H1 (cell line): ENCODE data around the gene RIPPLY2. TPM values are rescaled to one million over a fixed set of nuclear protein-coding genes. Genes with fewer than 3 reads are reported as not detected.

Experiments used
- BACH1 ChIP-seq: IDR thresholded peaks from 2 replicates; pipeline ENCODE4 v1.6.1; 2012; ENCODE audit warnings: low read length, improper control_type of control experiment
- BRCA1 ChIP-seq: IDR thresholded peaks from 2 replicates; pipeline ENCODE4 v1.6.1; 2012; ENCODE audit warnings: low read depth, low read length, improper control_type of control experiment
- CREB1 ChIP-seq: IDR thresholded peaks from 2 replicates; pipeline ENCODE4 v1.6.1; 2012; ENCODE audit warnings: inconsistent platforms
- EGR1 ChIP-seq: IDR thresholded peaks from 2 replicates; pipeline ENCODE4 v1.6.1; 2011; ENCODE audit warnings: low read depth, low read length, borderline replicate concordance
- HDAC2 ChIP-seq, 2 experiments: fragments of 300-600 bp in 1 of 2; sonication (generic) in 1 of 2; IDR thresholded peaks; 2 replicates each; pipeline ENCODE4 v1.6.1; 2011 to 2012; ENCODE audit warnings: low read depth in 2 of 2, low read length in 2 of 2, mild to moderate bottlenecking in 2 of 2, moderate library complexity in 2 of 2, borderline replicate concordance in 1 of 2, inconsistent platforms in 1 of 2
- JUND ChIP-seq: IDR thresholded peaks from 2 replicates; pipeline ENCODE4 v1.6.1; 2011; ENCODE audit warnings: mild to moderate bottlenecking, improper control_type of control experiment, low read length
- PHF8 ChIP-seq: fragments of 200-600 bp; sonication (generic); conservative IDR thresholded peaks from 2 replicates; pipeline ENCODE4 v1.7.1; 2012; ENCODE audit warnings: low read depth, mild to moderate bottlenecking, inconsistent platforms, low read length, moderate library complexity
- RAD21 ChIP-seq, 2 experiments: IDR thresholded peaks in 1 of 2; conservative IDR thresholded peaks in 1 of 2; 2 replicates each; pipeline ENCODE4 v1.6.1; 2011; ENCODE audit warnings: low read depth in 2 of 2, low read length in 2 of 2, improper control_type of control experiment in 1 of 2, inconsistent platforms in 1 of 2, mild to moderate bottlenecking in 1 of 2, moderate library complexity in 1 of 2
- RNF2 ChIP-seq: fragments of 200-900, 300-1000 bp; sonication (generic); IDR thresholded peaks from 2 replicates; pipeline ENCODE4 v1.7.1; 2016; ENCODE audit warnings: borderline replicate concordance, low read depth, mild to moderate bottlenecking, antibody characterized with exemption, low read length; ENCODE audit not compliant: poor library complexity, severe bottlenecking; ENCODE audit errors: missing control alignments
- RXRA ChIP-seq: IDR thresholded peaks from 2 replicates; pipeline ENCODE4 v1.6.1; 2011; ENCODE audit warnings: low read depth, mild to moderate bottlenecking, low read length, moderate library complexity; ENCODE audit not compliant: insufficient read depth
- SP4 ChIP-seq: IDR thresholded peaks from 2 replicates; pipeline ENCODE4 v1.6.1; 2012; ENCODE audit warnings: low read length, inconsistent platforms
- SRF ChIP-seq: IDR thresholded peaks from 2 replicates; pipeline ENCODE4 v1.6.1; 2011; ENCODE audit warnings: mild to moderate bottlenecking, low read depth, low read length, moderate library complexity
- TBP ChIP-seq: IDR thresholded peaks from 2 replicates; pipeline ENCODE4 v1.6.1; 2011; ENCODE audit warnings: low read depth, low read length, improper control_type of control experiment
- TCF12 ChIP-seq: IDR thresholded peaks from 2 replicates; pipeline ENCODE4 v1.6.1; 2011; ENCODE audit warnings: low read depth, mild to moderate bottlenecking, low read length
- TEAD4 ChIP-seq: IDR thresholded peaks from 2 replicates; pipeline ENCODE4 v1.6.1; 2012; ENCODE audit warnings: low read depth, low read length, inconsistent platforms, mixed read lengths
- USF2 ChIP-seq: IDR thresholded peaks from 2 replicates; pipeline ENCODE4 v1.6.1; 2011; ENCODE audit warnings: low read length, improper control_type of control experiment
- YY1 ChIP-seq: IDR thresholded peaks from 2 replicates; pipeline ENCODE4 v1.6.1; 2011; ENCODE audit warnings: low read depth, mild to moderate bottlenecking, low read length
- polyA plus RNA-seq, 7 experiments: library from polyadenylated mRNA; depleted of rRNA in 3 of 7; stranded (reverse) in 5 of 7; unstranded in 2 of 7; fragments of >200 nt in 5 of 7; fragments of 200-250 nt in 2 of 7; gene quantifications; 1 replicate in 5 of 7; 2 replicates in 1 of 7; 4 replicates in 1 of 7; pipeline versions ENCODE4 v1.2.1 to v1.2.3, GENCODE V29; 2011 to 2013; ENCODE audit warnings: missing spikeins in 2 of 7, mixed read lengths in 2 of 7
- total RNA-seq: library from RNA; stranded (reverse); fragmentation: NEBNext Ultra II Directional; extraction: Animal tissue kit (Norgen Biotek cat#: 25700); gene quantifications from 2 replicates; pipeline ENCODE4 v1.2.1, GENCODE V29; 2021
- TF ChIP-seq, protein P1 (sequence below): IDR thresholded peaks from 2 replicates; pipeline ENCODE4 v1.6.1; 2012; ENCODE audit warnings: inconsistent platforms

Gene RIPPLY2
- total and polyA plus RNA-seq, 2 of the 8 experiments (the other 6 are each of a cell fraction or from before 2014, with no cell fraction given): 0.74 to 1.5 TPM

- TF ChIP-seq YY1: no peak
- TF ChIP-seq CREB1: peak; percentile 92
- 0 out of 2 replicates have a peak, but pooled peaks have one; percentile 11 for TF ChIP-seq JUND
- no peak for TF ChIP-seq TCF12
- TF ChIP-seq RAD21 (IDR thresholded peaks at IDR 0.05 in 1 of 2, conservative IDR thresholded peaks at IDR 0.05 in 1 of 2; ENCODE audit: low read depth in 2 of 2, low read length in 2 of 2): peak in 1 of 2 experiments; percentile 12; a peak in 2 of 4 replicates
- TF ChIP-seq RXRA: no peak
- no peak for TF ChIP-seq EGR1
- 0 out of 2 replicates have a peak, but pooled peaks have one; percentile 29 for TF ChIP-seq BACH1
- peak; percentile 29; the same call in 1 of the 2 replicates for TF ChIP-seq SP4
- no peak for TF ChIP-seq BRCA1
- TF ChIP-seq TEAD4: peak; percentile 73
- 0 out of 2 replicates have a peak, but pooled peaks have one; percentile 10 for TF ChIP-seq SRF
- TF ChIP-seq RNF2: no peak
- no peak for TF ChIP-seq USF2
- TF ChIP-seq, protein P1, sequence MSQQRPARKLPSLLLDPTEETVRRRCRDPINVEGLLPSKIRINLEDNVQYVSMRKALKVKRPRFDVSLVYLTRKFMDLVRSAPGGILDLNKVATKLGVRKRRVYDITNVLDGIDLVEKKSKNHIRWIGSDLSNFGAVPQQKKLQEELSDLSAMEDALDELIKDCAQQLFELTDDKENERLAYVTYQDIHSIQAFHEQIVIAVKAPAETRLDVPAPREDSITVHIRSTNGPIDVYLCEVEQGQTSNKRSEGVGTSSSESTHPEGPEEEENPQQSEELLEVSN: no peak
- TF ChIP-seq HDAC2 (IDR thresholded peaks at IDR 0.05; ENCODE audit: borderline replicate concordance in 1 of 2, low read depth in 2 of 2, low read length in 2 of 2): peak; percentile 97 to 99; a peak in 3 of 4 replicates
- peak; percentile 80 for TF ChIP-seq PHF8
- peak; percentile 67; the same call in 1 of the 2 replicates for TF ChIP-seq TBP
Measured at GRCh38 chr6:83859410-83860358, 6.5 kb downstream of the RIPPLY2 start, which contains the start of gene CYB5R4 (continued).
